Measurements from ENCODE around the gene SAP30BP.

DNA sequence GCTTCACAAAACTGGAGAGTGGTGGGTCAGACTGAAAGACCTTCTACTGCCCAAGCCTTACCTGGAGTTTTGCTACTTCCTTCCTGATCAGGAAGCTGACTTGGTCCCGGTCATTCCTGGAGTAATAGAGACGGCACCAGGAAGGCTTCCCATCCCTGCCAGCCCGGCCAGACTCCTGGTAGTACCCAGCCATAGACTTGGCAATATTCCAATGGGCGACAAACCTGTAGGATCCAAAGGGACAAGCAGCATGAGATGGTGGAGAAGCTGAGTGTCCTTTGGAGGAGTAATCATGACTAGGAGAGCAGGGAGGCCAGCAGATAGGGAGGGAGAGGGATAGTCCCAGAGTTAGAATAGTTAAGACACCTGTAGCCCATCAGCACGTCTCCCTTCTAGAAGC, 8.9 kb upstream of the SAP30BP start:
- TF ChIP-seq, protein P1, sequence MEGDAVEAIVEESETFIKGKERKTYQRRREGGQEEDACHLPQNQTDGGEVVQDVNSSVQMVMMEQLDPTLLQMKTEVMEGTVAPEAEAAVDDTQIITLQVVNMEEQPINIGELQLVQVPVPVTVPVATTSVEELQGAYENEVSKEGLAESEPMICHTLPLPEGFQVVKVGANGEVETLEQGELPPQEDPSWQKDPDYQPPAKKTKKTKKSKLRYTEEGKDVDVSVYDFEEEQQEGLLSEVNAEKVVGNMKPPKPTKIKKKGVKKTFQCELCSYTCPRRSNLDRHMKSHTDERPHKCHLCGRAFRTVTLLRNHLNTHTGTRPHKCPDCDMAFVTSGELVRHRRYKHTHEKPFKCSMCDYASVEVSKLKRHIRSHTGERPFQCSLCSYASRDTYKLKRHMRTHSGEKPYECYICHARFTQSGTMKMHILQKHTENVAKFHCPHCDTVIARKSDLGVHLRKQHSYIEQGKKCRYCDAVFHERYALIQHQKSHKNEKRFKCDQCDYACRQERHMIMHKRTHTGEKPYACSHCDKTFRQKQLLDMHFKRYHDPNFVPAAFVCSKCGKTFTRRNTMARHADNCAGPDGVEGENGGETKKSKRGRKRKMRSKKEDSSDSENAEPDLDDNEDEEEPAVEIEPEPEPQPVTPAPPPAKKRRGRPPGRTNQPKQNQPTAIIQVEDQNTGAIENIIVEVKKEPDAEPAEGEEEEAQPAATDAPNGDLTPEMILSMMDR (IDR thresholded peaks at IDR 0.05; ENCODE audit: low read depth, low read length, missing input control), result no peak
- TF ChIP-seq, protein P2, sequence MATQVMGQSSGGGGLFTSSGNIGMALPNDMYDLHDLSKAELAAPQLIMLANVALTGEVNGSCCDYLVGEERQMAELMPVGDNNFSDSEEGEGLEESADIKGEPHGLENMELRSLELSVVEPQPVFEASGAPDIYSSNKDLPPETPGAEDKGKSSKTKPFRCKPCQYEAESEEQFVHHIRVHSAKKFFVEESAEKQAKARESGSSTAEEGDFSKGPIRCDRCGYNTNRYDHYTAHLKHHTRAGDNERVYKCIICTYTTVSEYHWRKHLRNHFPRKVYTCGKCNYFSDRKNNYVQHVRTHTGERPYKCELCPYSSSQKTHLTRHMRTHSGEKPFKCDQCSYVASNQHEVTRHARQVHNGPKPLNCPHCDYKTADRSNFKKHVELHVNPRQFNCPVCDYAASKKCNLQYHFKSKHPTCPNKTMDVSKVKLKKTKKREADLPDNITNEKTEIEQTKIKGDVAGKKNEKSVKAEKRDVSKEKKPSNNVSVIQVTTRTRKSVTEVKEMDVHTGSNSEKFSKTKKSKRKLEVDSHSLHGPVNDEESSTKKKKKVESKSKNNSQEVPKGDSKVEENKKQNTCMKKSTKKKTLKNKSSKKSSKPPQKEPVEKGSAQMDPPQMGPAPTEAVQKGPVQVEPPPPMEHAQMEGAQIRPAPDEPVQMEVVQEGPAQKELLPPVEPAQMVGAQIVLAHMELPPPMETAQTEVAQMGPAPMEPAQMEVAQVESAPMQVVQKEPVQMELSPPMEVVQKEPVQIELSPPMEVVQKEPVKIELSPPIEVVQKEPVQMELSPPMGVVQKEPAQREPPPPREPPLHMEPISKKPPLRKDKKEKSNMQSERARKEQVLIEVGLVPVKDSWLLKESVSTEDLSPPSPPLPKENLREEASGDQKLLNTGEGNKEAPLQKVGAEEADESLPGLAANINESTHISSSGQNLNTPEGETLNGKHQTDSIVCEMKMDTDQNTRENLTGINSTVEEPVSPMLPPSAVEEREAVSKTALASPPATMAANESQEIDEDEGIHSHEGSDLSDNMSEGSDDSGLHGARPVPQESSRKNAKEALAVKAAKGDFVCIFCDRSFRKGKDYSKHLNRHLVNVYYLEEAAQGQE (IDR thresholded peaks at IDR 0.05), result no peak
- TF ChIP-seq YY1 (IDR thresholded peaks at IDR 0.05), result no peak
- TF ChIP-seq, protein P3, sequence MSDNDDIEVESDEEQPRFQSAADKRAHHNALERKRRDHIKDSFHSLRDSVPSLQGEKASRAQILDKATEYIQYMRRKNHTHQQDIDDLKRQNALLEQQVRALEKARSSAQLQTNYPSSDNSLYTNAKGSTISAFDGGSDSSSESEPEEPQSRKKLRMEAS (IDR thresholded peaks at IDR 0.05), result no peak
- TF ChIP-seq JUND (IDR thresholded peaks at IDR 0.05), result no peak
- TF ChIP-seq SP1 (IDR thresholded peaks at IDR 0.05), result no peak
- TF ChIP-seq EGR1 (IDR thresholded peaks at IDR 0.05; ENCODE audit: low read depth in 2 of 2), result no peak
- TF ChIP-seq, protein P4, sequence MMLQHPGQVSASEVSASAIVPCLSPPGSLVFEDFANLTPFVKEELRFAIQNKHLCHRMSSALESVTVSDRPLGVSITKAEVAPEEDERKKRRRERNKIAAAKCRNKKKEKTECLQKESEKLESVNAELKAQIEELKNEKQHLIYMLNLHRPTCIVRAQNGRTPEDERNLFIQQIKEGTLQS (IDR thresholded peaks at IDR 0.05), result no peak
- TF ChIP-seq RXRA (IDR thresholded peaks at IDR 0.05), result no peak
- no peak for TF ChIP-seq GABPA (IDR thresholded peaks at IDR 0.05 in 1 of 2, conservative IDR thresholded peaks at IDR 0.05 in 1 of 2)
- TF ChIP-seq RAD21 (IDR thresholded peaks at IDR 0.05), result no peak
- TF ChIP-seq, protein P5, sequence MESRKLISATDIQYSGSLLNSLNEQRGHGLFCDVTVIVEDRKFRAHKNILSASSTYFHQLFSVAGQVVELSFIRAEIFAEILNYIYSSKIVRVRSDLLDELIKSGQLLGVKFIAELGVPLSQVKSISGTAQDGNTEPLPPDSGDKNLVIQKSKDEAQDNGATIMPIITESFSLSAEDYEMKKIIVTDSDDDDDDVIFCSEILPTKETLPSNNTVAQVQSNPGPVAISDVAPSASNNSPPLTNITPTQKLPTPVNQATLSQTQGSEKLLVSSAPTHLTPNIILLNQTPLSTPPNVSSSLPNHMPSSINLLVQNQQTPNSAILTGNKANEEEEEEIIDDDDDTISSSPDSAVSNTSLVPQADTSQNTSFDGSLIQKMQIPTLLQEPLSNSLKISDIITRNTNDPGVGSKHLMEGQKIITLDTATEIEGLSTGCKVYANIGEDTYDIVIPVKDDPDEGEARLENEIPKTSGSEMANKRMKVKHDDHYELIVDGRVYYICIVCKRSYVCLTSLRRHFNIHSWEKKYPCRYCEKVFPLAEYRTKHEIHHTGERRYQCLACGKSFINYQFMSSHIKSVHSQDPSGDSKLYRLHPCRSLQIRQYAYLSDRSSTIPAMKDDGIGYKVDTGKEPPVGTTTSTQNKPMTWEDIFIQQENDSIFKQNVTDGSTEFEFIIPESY (IDR thresholded peaks at IDR 0.05), result no peak
